ENCODE data around the gene NOX4. TPM values are rescaled to one million over a fixed set of nuclear protein-coding genes. Genes with fewer than 3 reads are reported as not detected.

Gene NOX4
- polyA plus RNA-seq, 3 donors: not detected

- WGBS (ENCODE audit: insufficient coverage): no CpG with 5 or more reads among the region's 1 CpG
- no peak overlapping the region for H3K4me3 ChIP-seq (replicated peaks in 1 of 3; ENCODE audit: low read depth in 2 of 3, low read length in 3 of 3)
- H3K9me3 ChIP-seq (replicated peaks in 1 of 2; ENCODE audit: control insufficient read depth in 1 of 2, insufficient read depth in 1 of 2, low read length in 2 of 2): no peaks in the 10 kb centered on the region
- no peak overlapping the region for H3K9ac ChIP-seq (ENCODE audit: insufficient read depth, low read length, poor library complexity, severe bottlenecking)
- DNase-seq: no peak
- H4K20me1 ChIP-seq (ENCODE audit: insufficient read depth, low read length): no peaks in the 10 kb centered on the region
- H2AFZ ChIP-seq (ENCODE audit: insufficient read depth, low read depth, low read length, poor library complexity, severe bottlenecking): no peak overlapping the region
- H3K4me2 ChIP-seq (replicated peaks; ENCODE audit: extremely low read depth, low read length, poor library complexity, severe bottlenecking): no peak overlapping the region
- H3K27me3 ChIP-seq (ENCODE audit: control insufficient read depth in 2 of 2, insufficient read depth in 2 of 2, low read length in 2 of 2): no peaks in the 10 kb centered on the region
- H3K27ac ChIP-seq (ENCODE audit: low read depth in 1 of 2, low read length in 2 of 2): no peak overlapping the region
- intact Hi-C loops (cut with micrococcal nuclease): no loop called here
- no peaks in the 10 kb centered on the region for H3K4me1 ChIP-seq (ENCODE audit: control insufficient read depth in 1 of 2, insufficient read depth in 2 of 2, low read length in 2 of 2)
- no peak overlapping the region for H3K27ac Mint-ChIP-seq
- H3K4me3 Mint-ChIP-seq: no peak overlapping the region
- peaks cover 1 to 3% (median 1%) of the 10 kb centered on the region in 3 donors for H3K27me3 Mint-ChIP-seq (ENCODE audit: low read depth in 3 of 3)
- H3K36me3 ChIP-seq (replicated peaks in 1 of 2; ENCODE audit: control insufficient read depth in 1 of 2, insufficient read depth in 2 of 2, low read length in 2 of 2): no peaks in the 10 kb centered on the region
- H3K79me2 ChIP-seq (ENCODE audit: insufficient read depth, low read length): no peaks in the 10 kb centered on the region
- H3K9me3 Mint-ChIP-seq: peaks cover 0 to 4% (median 0%) of the 10 kb centered on the region in 7 donors
- no peaks in the 10 kb centered on the region for H3K36me3 Mint-ChIP-seq
- H3K4me1 Mint-ChIP-seq: no peaks in the 10 kb centered on the region
- TF ChIP-seq CTCF (IDR thresholded peaks at IDR 0.05): no peak
These were observed 46.8 kb upstream of the NOX4 start for GRCh38 chr11:89537936-89538335.

- H4K20me1 ChIP-seq (ENCODE audit: insufficient read depth, low read length): no peaks in the 10 kb centered on the region
- DNase-seq: no peak
- no peak overlapping the region for H3K27ac Mint-ChIP-seq
- H3K4me1 ChIP-seq (ENCODE audit: control insufficient read depth in 1 of 2, insufficient read depth in 2 of 2, low read length in 2 of 2): no peaks in the 10 kb centered on the region
- H3K4me3 Mint-ChIP-seq: no peak overlapping the region
- no peaks in the 10 kb centered on the region for H3K36me3 Mint-ChIP-seq
- no peak overlapping the region for H2AFZ ChIP-seq (ENCODE audit: insufficient read depth, low read depth, low read length, poor library complexity, severe bottlenecking)
- no peaks in the 10 kb centered on the region for H3K36me3 ChIP-seq (replicated peaks in 1 of 2; ENCODE audit: control insufficient read depth in 1 of 2, insufficient read depth in 2 of 2, low read length in 2 of 2)
- no peaks in the 10 kb centered on the region for H3K27me3 ChIP-seq (ENCODE audit: control insufficient read depth in 2 of 2, insufficient read depth in 2 of 2, low read length in 2 of 2)
- no peak overlapping the region for H3K4me2 ChIP-seq (replicated peaks; ENCODE audit: extremely low read depth, low read length, poor library complexity, severe bottlenecking)
- no peaks in the 10 kb centered on the region for H3K4me1 Mint-ChIP-seq
- H3K27ac ChIP-seq (ENCODE audit: low read depth in 1 of 2, low read length in 2 of 2): no peak overlapping the region
- H3K9me3 Mint-ChIP-seq: peaks cover 0 to 4% (median 0%) of the 10 kb centered on the region in 7 donors
- H3K79me2 ChIP-seq (ENCODE audit: insufficient read depth, low read length): no peaks in the 10 kb centered on the region
- TF ChIP-seq CTCF (IDR thresholded peaks at IDR 0.05): no peak
- H3K9ac ChIP-seq (ENCODE audit: insufficient read depth, low read length, poor library complexity, severe bottlenecking): no peak overlapping the region
- no CpG with 5 or more reads among the region's 1 CpG for WGBS (ENCODE audit: insufficient coverage)
- H3K4me3 ChIP-seq (replicated peaks in 1 of 3; ENCODE audit: low read depth in 2 of 3, low read length in 3 of 3): no peak overlapping the region
- H3K9me3 ChIP-seq (replicated peaks in 1 of 2; ENCODE audit: control insufficient read depth in 1 of 2, insufficient read depth in 1 of 2, low read length in 2 of 2): no peaks in the 10 kb centered on the region
- peaks cover 1 to 3% (median 1%) of the 10 kb centered on the region in 3 donors for H3K27me3 Mint-ChIP-seq (ENCODE audit: low read depth in 3 of 3)
- intact Hi-C loops (cut with micrococcal nuclease): no loop called here
These were observed 45.8 kb upstream of the NOX4 start for GRCh38 chr11:89536926-89537325.

Data from CD14-positive monocyte (primary cell).